Subcutaneous adipose tissue (tissue), 4 donors: ENCODE measurements around the gene SPRYD7. TPM values are rescaled to one million over a fixed set of nuclear protein-coding genes. Genes with fewer than 3 reads are reported as not detected.
A peak's percentile ranks its signal among the peaks of the same experiment; 100 is the strongest.

ENCODE experiments used
- CTCF ChIP-seq: fragments of 450-650 bp; IDR thresholded peaks from one replicate; pipeline ENCODE4 v1.5.1; 2016; ENCODE audit warnings: low read depth, mild to moderate bottlenecking, control low read depth, antibody characterized with exemption, moderate library complexity
- small RNA-seq: library from RNA; depleted of rRNA; stranded (forward); fragments of <200 nt; gene quantifications from one replicate; pipeline ENCODE3, GENCODE V24; 2016
- total RNA-seq, 4 donors: library from RNA; depleted of rRNA; stranded (reverse); fragments of >200 nt; gene quantifications; one replicate each; pipeline ENCODE4 v1.1.0, GENCODE V29; 2016

Gene SPRYD7
- total RNA-seq, 4 donors from 2014 or later: 3.1 to 7.5 (median 4.7) TPM

- no peak for TF ChIP-seq CTCF
Observed at GRCh38 chr13:49874430-49874829, 61.7 kb downstream of the SPRYD7 start.

DNA sequence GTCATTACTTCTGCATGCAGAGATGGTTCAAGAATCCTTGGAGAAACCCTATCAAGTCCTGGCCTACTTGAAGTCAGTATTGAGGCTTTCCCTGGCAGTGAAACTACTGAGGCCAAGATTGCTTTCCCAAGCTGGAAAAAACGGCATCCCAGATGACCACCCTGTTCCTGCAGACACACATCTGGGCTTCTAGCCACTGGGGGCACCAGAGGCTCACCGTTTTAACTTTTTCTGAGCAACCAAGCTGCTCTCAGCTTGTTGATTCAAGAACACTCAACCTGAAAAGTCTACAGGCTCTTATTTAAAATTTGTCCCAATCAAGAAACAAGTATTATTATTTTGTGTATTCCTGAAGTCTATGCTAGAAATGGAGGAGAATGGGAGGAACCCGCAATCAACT is 66.6 kb downstream of the SPRYD7 start:
- no peak for TF ChIP-seq CTCF

DNA sequence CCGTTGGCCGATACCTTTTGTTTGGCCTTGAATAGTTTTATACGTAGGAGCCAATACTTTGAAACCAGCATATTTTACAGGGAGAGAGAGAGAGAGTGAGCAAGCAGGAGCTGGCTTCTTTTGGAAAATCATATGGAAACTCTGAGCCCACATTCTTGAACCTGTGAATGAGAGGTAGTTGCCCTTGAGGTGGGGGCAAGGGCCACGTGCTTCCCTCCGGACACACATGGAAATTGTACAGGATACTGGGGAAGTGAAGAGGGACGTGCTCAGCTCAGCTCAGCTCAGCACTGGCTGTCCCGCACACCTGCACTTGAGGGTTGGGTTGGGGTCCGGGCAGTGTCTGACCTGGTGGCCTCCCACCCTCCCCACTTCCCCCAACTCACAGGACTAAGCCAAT is 68.3 kb downstream of the SPRYD7 start:
- TF ChIP-seq CTCF: no peak

- TF ChIP-seq CTCF: no peak
Observed at GRCh38 chr13:49865218-49865617, 70.9 kb downstream of the SPRYD7 start.

- TF ChIP-seq CTCF: no peak
Observed at GRCh38 chr13:49864509-49864908, 71.6 kb downstream of the SPRYD7 start.

Small RNA genes lying within 50 kb of the gene (small RNA-seq; reads per million reads assigned to genes)
- not detected for gene RNY4P30
- 16.9 reads per million, percentile 93 among the genes with 10 or more reads in this experiment for gene RNY4P9

Other genes with a start within 250 kb of the SPRYD7 start
- gene EBPL, start 244.9 kb downstream of the SPRYD7 start, total RNA-seq: 10 to 100 TPM; 23.8 to 67.5 (median 31.5) TPM
- gene KPNA3, start 143.7 kb downstream of the SPRYD7 start, total RNA-seq: 10 to 100 TPM; 24.1 to 54.0 (median 32.0) TPM
- gene TRIM13, start 60.7 kb upstream of the SPRYD7 start, total RNA-seq: 10 to 100 TPM; 11.5 to 18.1 (median 16.1) TPM
- 1 to 10 TPM; 1.1 to 3.1 (median 1.9) TPM for gene KCNRG, start 79.1 kb upstream of the SPRYD7 start, total RNA-seq